ENCODE results near the gene MISP3.

MISP3 gene

DNA sequence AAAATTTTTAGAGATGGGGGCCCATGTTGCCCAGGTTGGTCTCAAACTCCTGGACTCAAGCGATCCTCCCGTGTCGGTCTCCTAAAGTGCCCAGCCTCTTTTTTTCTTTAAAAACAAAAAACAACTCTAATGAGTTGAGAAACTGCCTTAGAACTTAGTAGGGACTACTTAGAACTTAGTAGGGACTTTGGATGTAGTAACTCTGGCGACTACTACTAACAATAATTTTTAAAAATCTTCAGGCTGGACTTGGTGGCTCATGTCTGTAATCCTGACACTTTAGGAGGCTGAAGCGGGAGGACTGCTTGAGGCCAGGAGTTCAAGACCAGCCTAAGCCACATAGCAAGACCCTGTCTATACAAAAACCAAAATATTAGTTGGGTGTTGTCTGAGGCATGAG, 13.5 kb downstream of the MISP3 start:
- Histone ChIP-seq H3K9me3 (ENCODE audit: severe bottlenecking) (no peaks in the 10 kb centered on the region), H3K27ac (ENCODE audit: poor library complexity, severe bottlenecking) (no peak overlapping the region), H3K27me3 (ENCODE audit: insufficient read depth, poor library complexity, severe bottlenecking) (no peaks in the 10 kb centered on the region), H3K4me3 (ENCODE audit: severe bottlenecking) (no peak overlapping the region), H3K36me3 (ENCODE audit: low read depth) (peaks cover 20% of the 10 kb centered on the region), H3K4me1 (ENCODE audit: insufficient read depth, poor library complexity, severe bottlenecking) (no peaks in the 10 kb centered on the region)
- DNase-seq (ENCODE audit: low spot score) (no peak), ATAC-seq (ENCODE audit: low read depth) (no peak)
- TF ChIP-seq, protein P1, sequence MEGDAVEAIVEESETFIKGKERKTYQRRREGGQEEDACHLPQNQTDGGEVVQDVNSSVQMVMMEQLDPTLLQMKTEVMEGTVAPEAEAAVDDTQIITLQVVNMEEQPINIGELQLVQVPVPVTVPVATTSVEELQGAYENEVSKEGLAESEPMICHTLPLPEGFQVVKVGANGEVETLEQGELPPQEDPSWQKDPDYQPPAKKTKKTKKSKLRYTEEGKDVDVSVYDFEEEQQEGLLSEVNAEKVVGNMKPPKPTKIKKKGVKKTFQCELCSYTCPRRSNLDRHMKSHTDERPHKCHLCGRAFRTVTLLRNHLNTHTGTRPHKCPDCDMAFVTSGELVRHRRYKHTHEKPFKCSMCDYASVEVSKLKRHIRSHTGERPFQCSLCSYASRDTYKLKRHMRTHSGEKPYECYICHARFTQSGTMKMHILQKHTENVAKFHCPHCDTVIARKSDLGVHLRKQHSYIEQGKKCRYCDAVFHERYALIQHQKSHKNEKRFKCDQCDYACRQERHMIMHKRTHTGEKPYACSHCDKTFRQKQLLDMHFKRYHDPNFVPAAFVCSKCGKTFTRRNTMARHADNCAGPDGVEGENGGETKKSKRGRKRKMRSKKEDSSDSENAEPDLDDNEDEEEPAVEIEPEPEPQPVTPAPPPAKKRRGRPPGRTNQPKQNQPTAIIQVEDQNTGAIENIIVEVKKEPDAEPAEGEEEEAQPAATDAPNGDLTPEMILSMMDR (IDR thresholded peaks at IDR 0.05; ENCODE audit: poor library complexity, severe bottlenecking), result no peak

DNA sequence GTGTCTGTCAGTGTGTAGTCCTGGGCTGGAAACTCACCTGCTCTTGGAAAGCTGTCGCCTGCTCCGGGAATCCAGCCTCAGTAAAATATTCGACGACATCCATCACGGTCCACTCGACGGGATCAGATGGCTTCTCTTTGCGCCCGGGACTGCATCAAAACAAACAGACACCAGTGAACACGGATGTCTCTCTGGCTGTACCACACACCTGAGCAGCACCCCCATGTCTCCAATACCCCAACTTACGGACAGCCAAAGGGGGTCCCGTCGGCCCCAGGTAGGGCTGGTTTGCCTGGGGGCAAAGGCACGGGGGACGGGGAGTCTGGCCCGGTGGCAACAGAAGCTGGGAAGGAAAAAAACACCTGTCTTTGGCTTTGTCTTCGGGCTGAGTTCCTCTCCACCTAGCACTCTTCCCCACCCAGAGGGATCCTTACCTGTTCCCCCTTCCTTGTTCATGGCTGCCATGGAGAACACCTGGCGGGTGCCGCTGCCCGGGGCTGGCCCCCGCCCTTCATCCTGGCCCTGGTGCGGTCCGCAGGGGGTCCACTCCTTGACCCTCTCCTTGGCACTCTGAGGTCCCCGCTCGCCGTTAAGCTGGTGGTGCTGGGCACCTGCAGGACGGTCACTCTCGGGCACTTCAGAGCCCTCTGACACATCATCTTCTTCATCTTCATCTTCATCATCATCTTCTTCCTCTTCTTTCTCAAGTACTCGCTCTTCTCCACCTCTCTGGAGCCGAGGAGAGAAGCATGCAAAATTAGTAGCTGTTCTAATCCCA, 16.2 kb downstream of the MISP3 start:
- H3K27ac ChIP-seq (ENCODE audit: poor library complexity, severe bottlenecking), result no peak overlapping the region

DNA sequence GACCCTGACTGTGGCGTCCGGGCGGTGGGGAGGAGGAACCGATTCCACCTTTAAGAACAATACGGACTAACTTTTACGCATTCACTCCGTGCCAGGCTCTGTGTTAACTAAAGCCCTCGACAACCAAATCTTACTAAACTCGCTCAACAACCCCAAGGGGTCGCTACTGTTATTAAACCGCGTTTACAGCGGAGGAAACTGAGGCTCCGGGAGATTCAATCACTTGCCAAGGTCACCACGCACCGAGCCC, 16.8 kb downstream of the MISP3 start:
- H3K27ac ChIP-seq (ENCODE audit: poor library complexity, severe bottlenecking), result peak overlapping the region; percentile 67
- H3K36me3 ChIP-seq (ENCODE audit: low read depth), result peaks cover 20% of the 10 kb centered on the region

More for the DNA sequence above, 16.2 kb downstream of the MISP3 start:
- Histone ChIP-seq H3K36me3 (ENCODE audit: low read depth) (peaks cover 20% of the 10 kb centered on the region), H3K4me3 (ENCODE audit: severe bottlenecking) (peak overlapping the region; percentile 64), H3K4me1 (ENCODE audit: insufficient read depth, poor library complexity, severe bottlenecking) (no peaks in the 10 kb centered on the region), H3K9me3 (ENCODE audit: severe bottlenecking) (no peaks in the 10 kb centered on the region), H3K27me3 (ENCODE audit: insufficient read depth, poor library complexity, severe bottlenecking) (no peaks in the 10 kb centered on the region)
- no peak for DNase-seq (ENCODE audit: low spot score)
- ATAC-seq (ENCODE audit: low read depth), result no peak
- TF ChIP-seq, protein P1 (IDR thresholded peaks at IDR 0.05; ENCODE audit: poor library complexity, severe bottlenecking), result no peak

DNA sequence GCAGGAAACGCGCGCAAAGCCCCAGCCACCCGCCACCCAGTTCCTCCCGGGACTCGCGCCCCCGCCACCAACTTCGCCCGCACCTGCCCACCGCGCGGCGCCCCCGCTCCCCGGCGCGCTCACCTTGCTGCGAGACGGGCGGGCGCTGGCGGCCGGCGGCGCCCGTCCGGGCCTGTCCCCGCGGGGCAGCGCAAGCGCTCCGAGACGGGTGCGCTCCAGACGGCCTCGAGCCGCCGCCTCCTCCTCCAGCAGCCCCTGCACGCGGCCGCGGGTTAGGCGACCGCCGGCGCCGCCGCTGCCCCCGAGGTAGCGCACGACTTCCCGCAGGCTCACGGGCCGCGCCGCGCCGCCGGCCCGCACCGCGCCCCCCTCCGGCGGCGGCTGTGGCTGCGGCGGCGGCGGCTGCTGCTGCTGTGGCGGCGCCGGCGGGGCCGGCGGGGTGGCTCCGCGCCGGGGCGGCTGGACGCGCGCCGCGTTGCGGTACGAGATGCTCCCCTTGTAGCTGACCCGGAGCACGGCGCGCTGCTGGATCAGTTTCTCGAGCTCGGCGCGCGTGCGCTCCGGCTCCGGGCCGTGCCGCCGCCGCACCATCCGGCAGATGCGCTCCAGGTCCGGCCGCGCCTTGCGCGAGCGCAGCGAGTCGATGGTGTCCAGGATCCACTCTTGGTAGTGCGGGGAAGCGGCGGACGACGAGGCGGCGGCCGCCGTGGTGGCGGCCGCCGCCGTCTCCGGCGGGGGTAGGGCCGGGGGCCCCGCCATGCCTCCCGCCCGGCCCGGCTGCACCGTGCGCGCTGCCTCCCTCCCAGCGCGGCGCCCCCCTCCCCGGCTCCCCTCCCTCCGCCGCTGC, 17.3 kb downstream of the MISP3 start:
- H3K27ac ChIP-seq (ENCODE audit: poor library complexity, severe bottlenecking), result peak overlapping the region; percentile 67
- peaks cover 20% of the 10 kb centered on the region for H3K36me3 ChIP-seq (ENCODE audit: low read depth)
- no peaks in the 10 kb centered on the region for H3K27me3 ChIP-seq (ENCODE audit: insufficient read depth, poor library complexity, severe bottlenecking)
- TF ChIP-seq, protein P1 (IDR thresholded peaks at IDR 0.05; ENCODE audit: poor library complexity, severe bottlenecking), result peak; percentile 36
- ATAC-seq (ENCODE audit: low read depth) (peak; percentile 35), DNase-seq (ENCODE audit: low spot score) (no peak)
- H3K4me3 ChIP-seq (ENCODE audit: severe bottlenecking), result peak overlapping the region; percentile 64
- no peaks in the 10 kb centered on the region for H3K4me1 ChIP-seq (ENCODE audit: insufficient read depth, poor library complexity, severe bottlenecking)
- no peaks in the 10 kb centered on the region for H3K9me3 ChIP-seq (ENCODE audit: severe bottlenecking)

More for the DNA sequence above, 16.8 kb downstream of the MISP3 start:
- TF ChIP-seq, protein P1 (IDR thresholded peaks at IDR 0.05; ENCODE audit: poor library complexity, severe bottlenecking), result no peak
- H3K27me3 ChIP-seq (ENCODE audit: insufficient read depth, poor library complexity, severe bottlenecking), result no peaks in the 10 kb centered on the region
- ATAC-seq (ENCODE audit: low read depth) (no peak), DNase-seq (ENCODE audit: low spot score) (no peak)
- no peaks in the 10 kb centered on the region for H3K9me3 ChIP-seq (ENCODE audit: severe bottlenecking)
- H3K4me3 ChIP-seq (ENCODE audit: severe bottlenecking), result peak overlapping the region; percentile 64
- H3K4me1 ChIP-seq (ENCODE audit: insufficient read depth, poor library complexity, severe bottlenecking), result no peaks in the 10 kb centered on the region
